C4-2B (cell line): ENCODE results near the gene WDR82.

Experiments used
- CTCF ChIP-seq: fragments of 450-650 bp; conservative IDR thresholded peaks from 2 replicates; pipeline ENCODE4 v1.5.1; 2017; ENCODE audit warnings: mild to moderate bottlenecking
- ZFX ChIP-seq: fragments of 450-650 bp; IDR thresholded peaks from 2 replicates; pipeline ENCODE4 v1.6.1; 2017

GRCh38 chr3:52243791-52244628, 34.4 kb downstream of the WDR82 start:
- TF ChIP-seq CTCF (no peak), ZFX (no peak)
